GM18511 (cell line): ENCODE data around the gene VWA5B1.
"Not testable (repeated sequence)": the region's sequence is repeated elsewhere in the genome, so short reads cannot be mapped to it uniquely, and the experiment has no call there.

Experiments
- ATAC-seq: cut with Tn5 transposase; IDR thresholded peaks from one replicate; pipeline ENCODE4 v1.9.1; 2021; ENCODE audit warnings: mild to moderate bottlenecking, moderate library complexity; ENCODE audit not compliant: unreplicated experiment

The VWA5B1 gene

GRCh38 chr1:20290624-20291597 lies at the start of gene VWA5B1:
Gene VWA5B1 (plus strand): TSS chr1:20290875. CDS start chr1:20310602, 19,727 bp downstream.
- no peak for ATAC-seq

GRCh38 chr1:20242890-20243479 lies 47.7 kb upstream of the VWA5B1 start:
- no peak for ATAC-seq

GRCh38 chr1:20248971-20249612 lies 41.6 kb upstream of the VWA5B1 start:
- no peak for ATAC-seq

GRCh38 chr1:20250340-20250989 lies 40.2 kb upstream of the VWA5B1 start:
- no peak for ATAC-seq

- no peak for ATAC-seq
Measured at GRCh38 chr1:20252587-20252986, 38.1 kb upstream of the VWA5B1 start.

- ATAC-seq = no peak
Measured at GRCh38 chr1:20255666-20256065, 35.0 kb upstream of the VWA5B1 start.

- ATAC-seq = no peak
Measured at GRCh38 chr1:20259646-20260045, 31.0 kb upstream of the VWA5B1 start.

- no peak for ATAC-seq
Measured at GRCh38 chr1:20261095-20261494, 29.6 kb upstream of the VWA5B1 start.

GRCh38 chr1:20262810-20263534 lies 27.7 kb upstream of the VWA5B1 start:
- no peak for ATAC-seq

GRCh38 chr1:20265250-20265649 lies 25.4 kb upstream of the VWA5B1 start:
- ATAC-seq = no peak

GRCh38 chr1:20266141-20266540 lies 24.5 kb upstream of the VWA5B1 start:
- no peak for ATAC-seq

- no peak for ATAC-seq
Measured at GRCh38 chr1:20266642-20267041, 24.0 kb upstream of the VWA5B1 start.

GRCh38 chr1:20271498-20272400 lies 18.9 kb upstream of the VWA5B1 start:
- ATAC-seq = no peak

GRCh38 chr1:20273716-20274115 lies 17.0 kb upstream of the VWA5B1 start:
- ATAC-seq = not testable (repeated sequence)

- ATAC-seq = no peak
Measured at GRCh38 chr1:20275319-20275925, 15.3 kb upstream of the VWA5B1 start.

GRCh38 chr1:20276485-20277159 lies 14.1 kb upstream of the VWA5B1 start:
- ATAC-seq = no peak

GRCh38 chr1:20278692-20279130 lies 12.0 kb upstream of the VWA5B1 start:
- no peak for ATAC-seq

GRCh38 chr1:20279509-20279908 lies 11.2 kb upstream of the VWA5B1 start:
- ATAC-seq = no peak
